ENCODE data around the gene NEIL3. TPM values are rescaled to one million over a fixed set of nuclear protein-coding genes. Genes with fewer than 3 reads are reported as not detected.
"Not testable (repeated sequence)": the region's sequence is repeated elsewhere in the genome, so short reads cannot be mapped to it uniquely, and the experiment has no call there.

Gene NEIL3
- total RNA-seq, 4 donors from 2014 or later: 1.1 to 3.1 (median 2.1) TPM

DNA sequence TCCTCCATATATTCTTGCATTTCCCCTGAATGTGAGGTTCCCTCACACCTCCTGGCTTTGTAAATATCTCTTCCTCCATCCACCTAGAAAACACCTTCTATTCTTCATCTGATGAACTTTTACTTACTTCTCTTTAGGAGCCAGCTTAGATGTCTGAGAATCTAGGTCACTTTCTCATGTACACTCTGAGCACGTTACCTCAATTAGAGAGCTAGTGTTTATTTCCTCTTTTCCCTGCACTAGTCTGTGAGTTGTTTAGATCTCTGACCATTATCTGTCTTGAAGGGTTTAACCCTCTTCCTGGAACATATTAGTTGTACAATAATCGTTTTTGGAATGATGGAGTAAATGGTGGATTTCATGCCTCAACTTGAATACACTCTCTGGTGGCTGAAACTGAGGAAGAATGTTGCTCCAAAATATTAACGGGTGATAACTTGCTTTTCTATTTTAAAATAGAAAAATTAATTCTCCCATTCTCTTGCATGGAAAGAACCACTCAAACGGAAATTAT lies 8.5 kb upstream of the NEIL3 start:
- TF ChIP-seq, protein P1, sequence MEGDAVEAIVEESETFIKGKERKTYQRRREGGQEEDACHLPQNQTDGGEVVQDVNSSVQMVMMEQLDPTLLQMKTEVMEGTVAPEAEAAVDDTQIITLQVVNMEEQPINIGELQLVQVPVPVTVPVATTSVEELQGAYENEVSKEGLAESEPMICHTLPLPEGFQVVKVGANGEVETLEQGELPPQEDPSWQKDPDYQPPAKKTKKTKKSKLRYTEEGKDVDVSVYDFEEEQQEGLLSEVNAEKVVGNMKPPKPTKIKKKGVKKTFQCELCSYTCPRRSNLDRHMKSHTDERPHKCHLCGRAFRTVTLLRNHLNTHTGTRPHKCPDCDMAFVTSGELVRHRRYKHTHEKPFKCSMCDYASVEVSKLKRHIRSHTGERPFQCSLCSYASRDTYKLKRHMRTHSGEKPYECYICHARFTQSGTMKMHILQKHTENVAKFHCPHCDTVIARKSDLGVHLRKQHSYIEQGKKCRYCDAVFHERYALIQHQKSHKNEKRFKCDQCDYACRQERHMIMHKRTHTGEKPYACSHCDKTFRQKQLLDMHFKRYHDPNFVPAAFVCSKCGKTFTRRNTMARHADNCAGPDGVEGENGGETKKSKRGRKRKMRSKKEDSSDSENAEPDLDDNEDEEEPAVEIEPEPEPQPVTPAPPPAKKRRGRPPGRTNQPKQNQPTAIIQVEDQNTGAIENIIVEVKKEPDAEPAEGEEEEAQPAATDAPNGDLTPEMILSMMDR (IDR thresholded peaks at IDR 0.05): no peak
- TF ChIP-seq EP300 (IDR thresholded peaks at IDR 0.05) (no peak), POLR2AphosphoS5 (IDR thresholded peaks at IDR 0.05) (no peak), POLR2A (IDR thresholded peaks at IDR 0.05) (no peak)
- DNase-seq (ENCODE audit: low spot score in 2 of 2): no peak

DNA sequence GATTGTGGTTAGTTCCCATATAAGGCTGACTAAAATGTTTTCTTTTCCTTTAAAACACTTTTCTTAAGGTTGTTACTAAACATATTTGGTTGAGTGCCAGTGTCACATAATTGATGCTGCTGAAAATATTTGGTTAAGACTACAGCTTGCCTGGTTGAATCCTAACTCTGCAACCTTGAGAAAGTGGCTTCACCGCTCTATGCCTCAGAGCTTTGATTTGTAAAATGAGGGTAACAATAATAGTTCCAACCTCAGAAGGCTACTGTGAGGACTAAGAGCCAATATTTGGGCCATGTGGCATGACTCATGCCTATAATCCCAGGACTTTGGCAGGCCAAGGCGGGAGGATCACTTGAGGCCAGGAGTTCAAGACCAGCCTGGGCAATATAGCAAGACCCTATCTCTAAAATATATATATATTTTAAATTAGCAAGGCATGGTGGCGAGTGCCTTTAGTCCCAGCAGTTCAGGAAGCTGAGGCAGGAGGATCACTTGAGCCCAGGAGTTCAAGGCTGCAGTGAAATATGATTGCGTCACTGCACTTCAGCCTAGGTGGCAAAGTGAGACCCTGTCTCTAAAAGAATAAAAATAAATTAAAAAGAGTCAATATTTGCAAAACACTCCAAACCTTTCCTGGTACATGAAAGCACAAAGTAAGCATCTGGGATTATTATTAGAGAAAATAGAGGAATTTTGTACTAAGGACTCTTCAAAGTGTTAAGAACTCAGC lies 7.1 kb upstream of the NEIL3 start:
- Histone ChIP-seq H3K4me3 (no peak overlapping the region), H3K27me3 (no peaks in the 10 kb centered on the region), H3K36me3 (no peaks in the 10 kb centered on the region), H3K9me3 (peaks cover 7% of the 10 kb centered on the region), H3K27ac (no peak overlapping the region), H3K4me1 (no peaks in the 10 kb centered on the region)
- WGBS: 88% methylated on average over 4 of the region's 4 CpGs
- DNase-seq (ENCODE audit: low spot score in 2 of 2): no peak
- no peak for TF ChIP-seq EP300 (IDR thresholded peaks at IDR 0.05)
- TF ChIP-seq POLR2A (IDR thresholded peaks at IDR 0.05): no peak
- TF ChIP-seq, protein P1 (IDR thresholded peaks at IDR 0.05): no peak

More for the DNA sequence above, 8.5 kb upstream of the NEIL3 start:
- Histone ChIP-seq H3K27ac (no peak overlapping the region), H3K27me3 (no peaks in the 10 kb centered on the region), H3K4me3 (no peak overlapping the region), H3K9me3 (peaks cover 7% of the 10 kb centered on the region), H3K36me3 (no peaks in the 10 kb centered on the region), H3K4me1 (no peaks in the 10 kb centered on the region)
- 33% methylated on average over 4 of the region's 4 CpGs for WGBS

DNA sequence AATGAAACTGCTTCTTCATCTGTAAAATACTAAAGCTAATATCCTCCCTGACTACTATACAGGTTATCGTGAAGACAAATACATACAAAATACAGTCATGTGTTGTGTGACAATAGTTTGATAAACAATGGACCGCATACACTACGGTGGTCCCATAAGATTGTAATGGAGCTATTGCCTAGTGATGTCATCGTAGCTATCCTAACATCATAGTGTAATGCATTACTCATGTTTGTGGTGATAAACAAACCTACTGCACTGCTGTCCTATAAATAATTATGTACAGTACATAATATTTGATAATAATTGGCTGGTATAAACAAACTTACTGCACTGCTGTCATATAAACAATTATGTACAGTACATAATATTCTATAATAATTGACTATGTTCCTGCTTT lies 5.6 kb upstream of the NEIL3 start:
- Histone ChIP-seq H3K27ac (no peak overlapping the region), H3K9me3 (no peaks in the 10 kb centered on the region), H3K4me1 (peaks cover 5% of the 10 kb centered on the region), H3K36me3 (no peaks in the 10 kb centered on the region), H3K4me3 (no peak overlapping the region), H3K27me3 (no peaks in the 10 kb centered on the region)
- TF ChIP-seq POLR2A (IDR thresholded peaks at IDR 0.05): no peak
- TF ChIP-seq, protein P1 (IDR thresholded peaks at IDR 0.05): no peak
- DNase-seq (ENCODE audit: low spot score in 2 of 2): no peak
- whole genome bisulfite sequencing: 92% methylated on average over 4 of the region's 4 CpGs

DNA sequence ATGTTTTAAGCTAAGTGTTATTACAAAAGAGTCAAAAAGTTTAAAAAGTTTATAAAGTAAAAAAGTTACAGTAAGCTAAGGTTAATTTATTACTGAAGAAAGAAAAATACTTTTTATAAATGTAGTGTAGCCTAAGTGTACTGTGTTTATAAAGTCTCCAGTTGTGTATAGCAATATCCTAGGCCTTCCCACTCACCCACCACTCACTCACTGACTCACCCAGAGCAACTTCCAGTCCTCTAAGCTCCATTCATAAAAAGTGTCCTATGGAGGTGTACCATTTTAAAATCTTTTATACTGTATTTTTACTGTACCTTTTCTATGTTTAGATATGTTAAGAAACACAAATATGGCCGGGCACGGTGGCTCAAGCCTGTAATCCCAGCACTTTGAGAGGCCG lies 4.8 kb upstream of the NEIL3 start:
- not testable (repeated sequence) for H3K9me3 ChIP-seq; H3K36me3 ChIP-seq; H3K27me3 ChIP-seq; DNase-seq (ENCODE audit: low spot score in 2 of 2); H3K4me1 ChIP-seq; H3K4me3 ChIP-seq; H3K27ac ChIP-seq
- 96% methylated on average over 3 of the region's 3 CpGs for WGBS

DNA sequence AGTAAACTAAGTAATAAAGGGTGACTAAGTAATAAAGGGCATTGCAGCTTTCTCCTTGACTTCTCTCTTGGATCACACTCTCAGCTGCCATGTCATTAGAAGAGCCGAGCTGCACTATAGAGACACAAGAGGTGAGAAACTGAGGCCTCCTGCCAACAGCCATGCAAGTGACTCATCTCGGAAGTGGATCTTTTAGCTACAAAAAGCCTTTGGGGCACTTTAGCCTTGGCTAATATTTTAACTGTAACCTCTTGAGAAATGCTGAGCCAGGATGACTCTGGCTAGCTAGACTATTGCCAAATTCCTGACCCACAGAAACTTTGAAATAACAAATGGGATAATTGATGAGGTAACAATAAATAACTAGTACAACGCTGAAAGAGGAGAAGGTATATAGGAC lies 1.5 kb upstream of the NEIL3 start:
- Histone ChIP-seq H3K27me3 (no peaks in the 10 kb centered on the region), H3K36me3 (no peaks in the 10 kb centered on the region), H3K4me3 (no peak overlapping the region), H3K9me3 (no peaks in the 10 kb centered on the region), H3K27ac (no peak overlapping the region), H3K4me1 (peaks cover 15% of the 10 kb centered on the region)
- TF ChIP-seq POLR2A (IDR thresholded peaks at IDR 0.05): no peak
- TF ChIP-seq EP300 (IDR thresholded peaks at IDR 0.05): no peak
- TF ChIP-seq, protein P1 (IDR thresholded peaks at IDR 0.05): no peak
- no peak for TF ChIP-seq POLR2AphosphoS5 (IDR thresholded peaks at IDR 0.05)
- no peak for DNase-seq (ENCODE audit: low spot score in 2 of 2)
- 18% methylated on average over 3 of the region's 3 CpGs for WGBS

Data from suprapubic skin (tissue), 4 donors.